Brain pericyte (primary cell): Measurements from ENCODE around the gene ARHGEF16.

ENCODE experiments used
- DNase-seq: peaks from one replicate; pipeline ENCODE4 v3.0.0-alpha.2; 2012; ENCODE audit warnings: low read depth, low spot score

Gene ARHGEF16

DNA sequence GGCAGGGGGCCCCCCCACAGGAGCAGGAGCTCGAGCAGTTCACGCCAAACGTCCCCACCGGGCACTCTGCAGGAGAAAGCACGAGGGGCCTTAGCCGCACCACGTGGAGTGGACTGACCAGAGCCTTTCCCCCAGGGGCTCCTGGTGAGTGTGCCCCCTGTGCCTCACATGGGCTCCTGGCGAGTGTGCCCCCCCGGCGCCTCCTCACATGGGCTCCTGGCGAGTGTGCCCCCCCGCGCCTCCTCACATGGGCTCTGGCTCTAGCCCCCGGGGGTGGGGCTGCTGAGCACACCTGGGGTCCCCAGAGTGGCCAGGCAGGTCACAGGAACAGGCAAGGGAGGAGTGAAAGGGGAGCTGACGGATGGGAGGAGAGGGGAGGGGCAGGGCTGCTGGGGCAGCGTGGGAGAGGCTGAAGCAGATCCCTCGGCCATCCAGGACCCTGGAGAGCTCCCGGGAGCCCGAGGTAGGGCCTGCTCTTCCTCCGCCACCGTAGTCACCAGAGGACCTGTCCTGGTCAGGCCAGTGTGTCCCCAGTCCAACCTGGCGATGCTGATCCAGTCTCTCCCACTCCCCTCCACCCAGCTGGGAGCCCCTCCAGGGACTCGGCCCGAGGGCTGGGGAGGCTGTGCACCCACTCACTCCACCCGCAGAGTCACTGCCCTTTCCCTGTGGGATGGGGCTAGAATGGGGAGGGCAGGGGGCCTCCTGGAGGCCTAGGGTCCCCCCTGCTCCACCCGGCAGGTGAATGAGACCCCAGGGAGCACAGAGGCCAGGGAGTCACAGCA lies 47.6 kb downstream of the ARHGEF16 start:
- DNase-seq: no peak

DNA sequence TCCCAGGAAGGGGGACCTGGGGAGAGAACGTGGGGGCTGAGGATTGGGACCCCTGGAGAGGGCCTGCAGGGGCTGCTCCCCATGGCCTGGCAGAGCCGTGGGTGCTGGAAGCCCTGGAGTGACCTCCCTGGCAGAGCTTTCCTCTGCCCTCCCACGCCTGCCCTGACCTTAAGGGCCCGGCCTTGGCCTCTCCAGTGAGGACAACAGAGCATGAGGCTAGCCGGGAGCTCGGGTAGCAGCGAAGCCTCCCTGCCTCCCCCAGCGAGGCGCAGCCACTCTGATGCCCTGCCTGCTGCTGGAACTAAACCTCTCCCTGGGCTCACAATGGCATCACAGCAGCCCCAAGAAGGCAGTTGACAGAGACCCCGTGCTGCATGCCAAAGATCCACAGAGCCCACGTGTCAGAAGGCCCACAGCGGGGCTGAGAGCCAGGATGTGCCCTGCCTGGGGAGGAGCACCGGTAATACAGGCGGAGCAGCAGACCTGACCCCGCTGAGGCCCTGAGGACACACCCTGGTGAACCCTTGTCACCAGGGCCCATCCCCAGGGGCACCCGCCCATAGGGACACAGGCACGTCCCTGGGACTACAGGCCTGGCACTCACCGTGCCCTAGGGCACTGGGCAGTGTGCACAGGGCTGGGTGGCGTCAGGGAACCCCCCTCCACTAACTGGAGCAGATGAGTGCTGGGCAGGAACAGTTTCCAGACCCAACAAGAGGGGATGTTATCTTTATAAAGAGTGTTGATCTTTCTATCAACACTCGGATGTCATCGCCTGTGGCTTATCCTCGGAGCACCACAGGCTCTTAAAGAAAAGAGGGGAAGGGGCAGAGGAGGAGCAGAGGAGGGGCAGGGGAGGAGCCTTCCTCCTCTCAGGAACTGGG lies 48.4 kb downstream of the ARHGEF16 start:
- DNase-seq: no peak

- no peak for DNase-seq
Observed at GRCh38 chr1:3503525-3503886, 49.0 kb downstream of the ARHGEF16 start.

- no peak for DNase-seq
Observed at GRCh38 chr1:3504151-3504821, 49.8 kb downstream of the ARHGEF16 start.

GRCh38 chr1:3504822-3505153 lies 50.3 kb downstream of the ARHGEF16 start:
- no peak for DNase-seq

GRCh38 chr1:3505161-3505560 lies 50.7 kb downstream of the ARHGEF16 start:
- no peak for DNase-seq

GRCh38 chr1:3506041-3506440 lies 51.6 kb downstream of the ARHGEF16 start:
- no peak for DNase-seq

- DNase-seq: no peak
Observed at GRCh38 chr1:3506943-3507342, 52.5 kb downstream of the ARHGEF16 start.

GRCh38 chr1:3507636-3508275 lies 53.3 kb downstream of the ARHGEF16 start:
- no peak for DNase-seq

- DNase-seq: no peak
Observed at GRCh38 chr1:3508757-3509415, 54.4 kb downstream of the ARHGEF16 start.

GRCh38 chr1:3509721-3510120 lies 55.3 kb downstream of the ARHGEF16 start:
- no peak for DNase-seq

GRCh38 chr1:3510136-3510955 lies 55.9 kb downstream of the ARHGEF16 start:
- DNase-seq: no peak

GRCh38 chr1:3510956-3511250 lies 56.4 kb downstream of the ARHGEF16 start:
- no peak for DNase-seq

DNA sequence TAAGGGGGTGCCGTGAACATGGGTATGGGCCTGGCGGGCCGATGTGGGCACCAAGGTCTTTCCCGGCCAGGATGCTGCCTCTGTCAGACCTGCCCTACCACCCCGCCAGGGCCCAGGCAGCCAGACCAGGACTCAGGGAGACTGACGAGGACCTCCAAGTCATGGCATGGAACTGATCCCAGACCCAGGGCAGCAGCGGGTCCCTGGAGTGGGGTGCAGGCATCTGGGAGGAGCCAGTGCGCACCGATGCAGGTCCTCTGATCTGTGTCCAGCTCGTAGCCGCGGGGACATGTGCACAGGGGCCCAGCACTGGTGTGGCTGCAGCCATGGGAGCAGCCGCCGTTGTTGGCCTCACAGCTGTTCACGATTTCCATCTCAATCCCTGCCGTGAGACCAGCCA lies 56.8 kb downstream of the ARHGEF16 start:
- no peak for DNase-seq

- no peak for DNase-seq
Observed at GRCh38 chr1:3511856-3512255, 57.4 kb downstream of the ARHGEF16 start.

DNA sequence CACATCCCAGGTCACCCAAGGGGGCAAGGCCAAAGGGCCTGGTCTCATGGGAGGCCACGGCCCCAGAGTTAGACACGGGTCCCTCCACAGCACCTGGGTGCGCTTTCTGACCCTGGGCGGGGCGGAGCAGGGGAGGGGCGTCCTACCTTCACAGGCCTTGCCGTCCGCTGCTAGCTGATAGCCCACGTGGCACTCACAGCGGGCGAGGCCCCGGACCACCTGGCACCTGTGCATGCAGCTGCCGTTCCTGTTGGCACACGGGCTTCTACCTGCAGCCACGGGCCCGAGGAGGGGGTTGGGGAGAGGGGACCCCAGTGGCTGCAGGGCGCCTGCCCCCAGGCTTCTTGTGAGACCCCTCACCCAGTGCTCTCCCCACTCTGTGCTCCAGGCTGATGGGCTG lies 59.9 kb downstream of the ARHGEF16 start:
- no peak for DNase-seq

DNA sequence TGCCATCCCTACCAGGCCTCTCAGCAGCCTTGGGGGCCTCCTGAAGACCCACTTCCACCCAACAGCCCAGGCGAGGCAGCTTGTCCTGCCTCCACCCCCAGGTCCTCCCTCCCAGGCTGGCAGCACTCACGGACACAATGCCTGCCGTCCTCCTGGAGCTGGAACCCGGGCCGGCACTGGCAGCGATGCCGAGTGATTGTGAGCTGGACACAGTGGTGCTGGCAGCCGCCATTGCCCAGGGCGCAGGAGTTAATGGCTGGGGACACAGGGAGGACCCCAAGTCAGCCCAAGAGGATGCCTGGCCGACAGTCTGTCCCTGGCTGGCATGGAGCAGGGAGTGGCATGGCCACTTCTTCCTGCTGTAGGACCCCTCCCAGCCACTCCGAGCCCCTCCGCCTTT lies 60.8 kb downstream of the ARHGEF16 start:
- no peak for DNase-seq

DNA sequence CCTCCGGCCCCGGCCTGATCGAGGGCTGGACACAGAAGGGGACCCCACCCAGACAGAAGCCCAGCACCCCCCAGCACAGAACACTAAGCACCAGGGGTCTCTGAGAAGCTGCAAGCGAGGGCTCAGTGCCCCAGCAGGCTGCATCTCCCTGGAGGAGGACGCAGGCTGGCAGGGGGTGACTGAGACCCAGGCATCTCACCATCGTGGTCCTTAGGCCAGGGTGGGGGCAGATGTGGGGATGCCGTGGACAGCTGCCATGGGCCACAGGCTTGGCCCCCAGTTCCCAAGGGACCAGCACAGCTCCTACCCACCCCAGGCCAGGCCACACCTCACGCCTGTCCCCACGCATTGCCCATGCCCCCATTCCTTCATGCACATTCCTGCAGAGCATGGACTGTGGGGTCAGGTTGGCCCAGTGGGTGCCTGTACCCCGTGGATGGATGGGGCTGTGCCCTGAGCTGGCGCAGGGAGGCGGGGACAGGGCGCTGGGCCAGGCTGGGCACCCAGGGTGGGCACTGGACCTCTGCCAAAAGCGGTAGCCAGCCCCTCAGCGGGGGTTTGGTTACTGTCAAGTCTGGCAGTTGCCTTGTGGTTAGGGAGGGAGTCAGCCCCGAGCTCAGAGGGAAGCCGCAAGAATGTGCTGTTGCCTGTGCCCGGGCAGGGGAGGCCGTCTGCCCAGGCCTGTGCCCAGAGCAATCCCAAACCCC lies 61.5 kb downstream of the ARHGEF16 start:
- no peak for DNase-seq

- DNase-seq: no peak
Observed at GRCh38 chr1:3516481-3516869, 62.0 kb downstream of the ARHGEF16 start.
